ENCODE results near the gene SLC8A2.

The SLC8A2 gene

DNA sequence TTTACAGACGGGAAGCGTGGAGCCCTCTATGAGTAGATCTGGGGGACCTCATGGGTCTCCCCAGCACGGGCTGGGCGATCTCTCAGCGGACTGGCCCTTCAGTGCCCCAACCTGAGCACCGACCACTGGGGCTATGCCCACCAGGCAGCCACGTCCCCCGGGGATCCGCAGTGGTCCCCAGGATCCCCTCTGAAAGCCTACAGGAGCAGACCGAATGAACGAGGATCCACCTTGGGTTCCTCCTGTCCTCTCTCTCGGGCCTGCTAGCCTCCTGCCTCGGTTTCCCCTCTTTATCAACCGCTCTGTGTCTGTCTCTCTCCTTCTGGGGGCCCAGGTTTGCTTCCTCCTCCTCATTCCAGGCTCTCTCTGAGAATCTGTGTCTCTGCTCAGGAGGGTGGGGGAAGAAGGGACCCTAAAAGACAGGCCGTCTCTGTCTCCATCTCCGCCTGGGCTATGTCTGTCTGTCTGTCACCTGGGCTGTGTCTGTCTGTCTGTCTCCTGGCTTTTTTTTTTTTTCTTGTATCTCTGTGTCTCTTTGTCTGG lies 50.4 kb downstream of the SLC8A2 start:
- DNase-seq (ENCODE audit: low read depth), result no peak
- H3K4me3 ChIP-seq (ENCODE audit: control insufficient read depth, low read depth, low read length), result no peak overlapping the region
- TF ChIP-seq, protein P1, sequence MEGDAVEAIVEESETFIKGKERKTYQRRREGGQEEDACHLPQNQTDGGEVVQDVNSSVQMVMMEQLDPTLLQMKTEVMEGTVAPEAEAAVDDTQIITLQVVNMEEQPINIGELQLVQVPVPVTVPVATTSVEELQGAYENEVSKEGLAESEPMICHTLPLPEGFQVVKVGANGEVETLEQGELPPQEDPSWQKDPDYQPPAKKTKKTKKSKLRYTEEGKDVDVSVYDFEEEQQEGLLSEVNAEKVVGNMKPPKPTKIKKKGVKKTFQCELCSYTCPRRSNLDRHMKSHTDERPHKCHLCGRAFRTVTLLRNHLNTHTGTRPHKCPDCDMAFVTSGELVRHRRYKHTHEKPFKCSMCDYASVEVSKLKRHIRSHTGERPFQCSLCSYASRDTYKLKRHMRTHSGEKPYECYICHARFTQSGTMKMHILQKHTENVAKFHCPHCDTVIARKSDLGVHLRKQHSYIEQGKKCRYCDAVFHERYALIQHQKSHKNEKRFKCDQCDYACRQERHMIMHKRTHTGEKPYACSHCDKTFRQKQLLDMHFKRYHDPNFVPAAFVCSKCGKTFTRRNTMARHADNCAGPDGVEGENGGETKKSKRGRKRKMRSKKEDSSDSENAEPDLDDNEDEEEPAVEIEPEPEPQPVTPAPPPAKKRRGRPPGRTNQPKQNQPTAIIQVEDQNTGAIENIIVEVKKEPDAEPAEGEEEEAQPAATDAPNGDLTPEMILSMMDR (IDR thresholded peaks at IDR 0.05; ENCODE audit: control insufficient read depth, insufficient read depth, low read depth, low read length, missing control alignments), result no peak

DNA sequence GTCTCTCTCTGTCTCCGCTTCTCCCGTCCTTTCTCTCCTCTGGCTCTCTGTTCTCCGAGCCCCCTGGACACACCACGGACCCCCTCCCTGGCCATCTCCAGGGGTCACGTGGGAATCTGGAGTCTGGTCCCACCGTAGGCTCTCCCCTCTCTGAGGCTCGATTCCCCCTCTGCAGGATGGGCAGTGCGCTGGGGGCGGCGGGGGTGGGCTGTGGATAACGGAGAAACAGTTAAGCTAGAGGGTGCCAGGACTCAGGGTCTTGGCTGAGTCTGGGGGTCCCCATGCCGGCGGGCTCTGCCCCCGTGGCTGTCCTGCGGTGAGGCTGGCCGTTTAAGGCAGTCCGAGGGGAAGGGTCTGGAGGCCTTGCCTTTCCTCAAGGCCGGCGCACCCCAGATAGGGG lies 51.9 kb downstream of the SLC8A2 start:
- no peak for DNase-seq (ENCODE audit: low read depth)
- TF ChIP-seq, protein P1 (IDR thresholded peaks at IDR 0.05; ENCODE audit: control insufficient read depth, insufficient read depth, low read depth, low read length, missing control alignments), result no peak
- no peak overlapping the region for H3K4me3 ChIP-seq (ENCODE audit: control insufficient read depth, low read depth, low read length)

DNA sequence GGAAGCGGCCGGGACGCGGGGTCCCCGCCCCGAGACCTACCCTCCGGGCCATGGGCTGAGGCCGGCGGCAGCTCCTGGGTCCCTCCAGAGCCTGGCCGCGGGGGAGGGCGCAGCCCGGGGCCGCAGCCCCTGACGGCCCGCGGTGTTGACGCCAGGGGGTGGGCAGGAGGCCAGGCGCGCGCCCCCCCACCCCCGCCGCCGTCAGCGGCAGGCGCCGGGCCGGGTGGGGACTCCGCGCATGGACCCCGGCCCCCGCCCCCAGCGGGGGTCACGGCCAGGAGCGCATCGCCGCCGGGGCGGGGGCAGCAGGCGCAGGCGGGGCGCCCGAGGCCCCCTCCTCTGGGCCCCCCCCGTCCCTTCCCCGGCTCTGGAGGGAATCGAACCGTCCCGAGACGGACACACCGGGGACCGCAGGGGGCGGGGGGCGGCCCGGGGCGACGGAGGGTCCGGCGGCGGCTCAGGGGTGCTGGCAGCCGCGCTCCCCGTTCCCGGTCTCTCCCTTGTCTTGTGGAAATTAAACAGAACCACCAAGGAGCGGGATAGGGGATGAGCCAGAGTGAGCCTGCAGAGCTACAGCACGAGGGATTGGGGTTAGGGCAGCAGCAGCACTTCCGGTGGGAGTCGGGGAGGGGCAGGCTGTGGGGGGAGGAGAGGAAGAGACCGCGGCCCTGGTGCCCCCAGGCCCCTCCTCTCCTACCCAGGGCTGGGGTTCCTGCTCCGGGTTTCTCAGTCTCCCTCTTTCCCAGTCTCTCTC lies 52.5 kb downstream of the SLC8A2 start, which contains the start of gene MEIS3:
Gene MEIS3 (minus strand): TSS at position 498 of the 754 bp plus-strand sequence. CDS start 446 bp downstream, at position 52.
- TF ChIP-seq, protein P1 (IDR thresholded peaks at IDR 0.05; ENCODE audit: control insufficient read depth, insufficient read depth, low read depth, low read length, missing control alignments), result no peak
- peak within 1 kb of the TSS; percentile 78 for H3K4me3 ChIP-seq (ENCODE audit: control insufficient read depth, low read depth, low read length)
- DNase-seq (ENCODE audit: low read depth), result no peak

DNA sequence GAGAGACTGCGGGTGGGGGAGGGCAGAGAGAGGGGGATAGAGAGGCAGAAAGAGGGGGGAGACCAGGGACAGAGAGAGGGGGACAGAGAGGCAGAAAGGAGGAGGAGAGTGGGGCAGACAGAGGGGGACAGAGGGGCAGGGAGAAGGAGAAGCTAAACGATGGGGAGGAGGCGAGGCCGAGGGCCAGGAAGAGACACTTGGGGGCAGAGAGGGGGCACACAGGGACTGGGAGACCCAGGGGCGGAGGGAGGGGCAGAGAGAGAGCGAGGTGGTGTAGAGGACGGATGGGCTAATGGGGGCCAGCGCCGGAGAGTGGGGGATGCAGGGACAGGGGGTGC lies 53.0 kb downstream of the SLC8A2 start:
- no peak for DNase-seq (ENCODE audit: low read depth)
- TF ChIP-seq, protein P1 (IDR thresholded peaks at IDR 0.05; ENCODE audit: control insufficient read depth, insufficient read depth, low read depth, low read length, missing control alignments), result no peak
- peak overlapping the region; percentile 78 for H3K4me3 ChIP-seq (ENCODE audit: control insufficient read depth, low read depth, low read length)

DNA sequence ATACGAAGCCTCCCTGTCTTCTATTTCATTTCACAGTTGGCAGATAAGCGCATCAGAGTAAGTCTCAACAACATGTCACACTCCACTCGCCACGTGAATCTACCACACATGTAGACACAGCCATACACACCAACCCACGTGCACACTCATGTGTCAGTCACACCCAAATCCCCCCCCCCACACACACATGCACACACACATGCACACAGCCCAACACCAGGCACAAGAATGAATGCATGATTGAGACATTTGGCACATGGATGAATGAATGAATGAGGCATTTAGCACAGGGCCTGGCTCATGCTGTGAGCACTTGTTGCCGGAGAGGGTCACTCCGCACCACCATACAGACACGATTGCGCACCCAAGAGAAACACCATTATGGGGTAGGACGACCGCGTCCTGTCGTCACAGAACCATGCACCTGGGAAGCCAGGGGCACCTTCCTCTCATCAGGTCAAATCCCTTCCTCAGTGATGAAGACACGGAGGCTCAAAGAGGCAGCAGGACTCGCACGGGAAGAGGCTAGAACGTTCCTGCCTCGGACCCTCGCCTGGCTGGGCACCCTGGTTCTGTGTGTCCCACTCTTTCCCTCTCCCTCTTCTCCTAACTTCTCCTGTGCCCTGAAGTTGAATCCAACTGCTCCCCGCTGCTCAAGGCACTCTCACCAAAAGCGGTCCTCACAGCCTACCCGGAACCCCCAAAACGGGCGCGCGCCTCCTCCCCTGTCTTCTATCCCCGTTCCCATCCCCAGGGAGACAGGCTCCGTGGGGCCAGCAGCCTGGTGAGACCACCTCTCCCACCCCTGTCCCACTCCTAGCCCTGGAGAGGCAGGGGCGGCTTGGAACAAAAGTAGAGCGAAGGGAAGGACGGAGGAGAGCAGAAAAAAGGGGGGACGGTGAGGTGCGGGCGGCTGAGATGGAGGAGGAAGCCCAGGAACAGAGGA lies 53.7 kb downstream of the SLC8A2 start:
- TF ChIP-seq, protein P1 (IDR thresholded peaks at IDR 0.05; ENCODE audit: control insufficient read depth, insufficient read depth, low read depth, low read length, missing control alignments), result no peak
- no peak for DNase-seq (ENCODE audit: low read depth)
- peak overlapping the region; percentile 78 for H3K4me3 ChIP-seq (ENCODE audit: control insufficient read depth, low read depth, low read length)

DNA sequence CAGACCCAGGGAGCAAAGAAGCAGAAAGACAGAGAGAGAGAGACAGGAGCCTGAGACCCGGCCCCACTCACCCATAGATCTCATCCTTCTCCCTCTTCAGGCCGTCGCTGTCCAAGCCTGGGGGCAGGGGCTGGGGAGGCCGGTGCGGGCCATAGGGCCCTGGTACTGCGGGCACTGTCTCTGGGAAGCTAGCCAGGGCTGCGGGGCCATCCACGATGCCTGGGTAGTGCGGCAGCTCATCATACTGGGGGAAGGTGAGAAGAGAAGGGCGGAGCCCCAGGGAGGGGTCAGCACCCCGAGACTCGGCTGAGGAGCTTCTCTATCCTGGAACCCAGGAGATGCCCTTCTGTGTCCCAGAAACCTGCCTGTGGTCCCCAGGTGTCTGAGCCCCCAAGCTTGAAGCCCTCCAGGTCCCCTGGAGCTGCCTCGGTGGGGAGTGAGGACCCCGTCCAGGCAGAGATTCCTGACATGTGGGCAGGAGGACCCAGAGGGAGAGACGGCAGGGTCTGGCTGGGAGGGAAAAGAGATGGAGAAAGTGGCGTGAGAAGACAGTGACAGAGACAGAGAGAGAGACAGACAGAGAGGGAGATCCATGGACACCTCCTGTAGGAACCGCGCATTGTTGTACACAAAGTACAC lies 54.5 kb downstream of the SLC8A2 start:
- DNase-seq (ENCODE audit: low read depth), result no peak
- peak overlapping the region; percentile 78; the same call in 1 of the 2 replicates for H3K4me3 ChIP-seq (ENCODE audit: control insufficient read depth, low read depth, low read length)
- TF ChIP-seq, protein P1 (IDR thresholded peaks at IDR 0.05; ENCODE audit: control insufficient read depth, insufficient read depth, low read depth, low read length, missing control alignments), result no peak
